ENCODE data around the gene NR5A1. TPM values are rescaled to one million over a fixed set of nuclear protein-coding genes. Genes with fewer than 3 reads are reported as not detected.

The NR5A1 gene
- total RNA-seq, 4 donors from 2014 or later: 0.17 TPM; not detected in 3

DNA sequence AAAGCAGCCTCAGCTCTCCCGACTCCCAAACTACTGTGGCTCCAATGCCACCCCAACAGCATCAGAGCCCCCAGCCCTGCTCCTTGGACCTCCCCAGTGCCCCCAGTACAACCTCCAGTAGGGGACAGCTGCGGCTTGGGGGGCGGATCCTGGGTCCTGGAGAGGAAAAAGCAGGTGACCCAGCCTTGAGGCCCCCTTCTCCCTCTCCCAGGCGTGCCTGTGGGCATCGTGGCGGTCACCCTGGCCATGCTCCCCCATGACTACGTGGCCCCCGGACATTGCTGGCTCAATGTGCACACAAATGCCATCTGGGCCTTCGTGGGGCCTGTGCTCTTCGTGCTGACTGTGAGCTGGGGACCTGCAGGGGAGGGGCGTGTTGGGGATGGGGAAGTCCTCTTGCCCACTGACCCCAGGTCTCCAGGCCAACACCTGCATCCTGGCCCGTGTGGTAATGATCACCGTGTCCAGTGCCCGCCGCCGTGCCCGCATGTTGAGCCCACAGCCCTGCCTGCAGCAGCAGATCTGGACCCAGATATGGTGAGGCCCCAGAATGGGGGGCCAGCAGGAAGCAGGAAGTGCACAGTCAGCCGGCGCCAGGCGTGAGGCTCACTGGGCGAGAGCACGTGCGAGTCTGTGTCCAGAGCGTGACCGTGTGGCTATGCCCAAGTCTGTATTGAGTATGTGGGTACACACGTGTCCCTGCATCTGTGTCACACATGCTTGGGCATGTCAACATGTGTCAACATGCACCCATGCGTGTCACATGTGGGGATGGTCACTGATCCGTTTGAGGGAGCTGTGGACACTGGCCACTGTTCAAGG is 38.0 kb downstream of the NR5A1 start:
- TF ChIP-seq EP300 (IDR thresholded peaks at IDR 0.05): no peak
- no peak for TF ChIP-seq CTCF (IDR thresholded peaks at IDR 0.05)
- TF ChIP-seq POLR2A (IDR thresholded peaks at IDR 0.05; ENCODE audit: low read depth): no peak
- no peak for TF ChIP-seq POLR2AphosphoS5 (IDR thresholded peaks at IDR 0.05)
- Histone ChIP-seq H3K9me3 (no peaks in the 10 kb centered on the region), H3K4me3 (no peak overlapping the region), H3K27me3 (peaks cover 0 to 67% (median 0%) of the 10 kb centered on the region in 4 donors), H3K27ac (replicated peaks in 1 of 4) (no peak overlapping the region), H3K4me1 (no peaks in the 10 kb centered on the region), H3K36me3 (no peaks in the 10 kb centered on the region)
- DNase-seq (ENCODE audit: extremely low spot score): no peak
- whole genome bisulfite sequencing: 92% methylated on average over 21 of the region's 28 CpGs
- intact Hi-C loops (cut with DNase I): no loop called here

DNA sequence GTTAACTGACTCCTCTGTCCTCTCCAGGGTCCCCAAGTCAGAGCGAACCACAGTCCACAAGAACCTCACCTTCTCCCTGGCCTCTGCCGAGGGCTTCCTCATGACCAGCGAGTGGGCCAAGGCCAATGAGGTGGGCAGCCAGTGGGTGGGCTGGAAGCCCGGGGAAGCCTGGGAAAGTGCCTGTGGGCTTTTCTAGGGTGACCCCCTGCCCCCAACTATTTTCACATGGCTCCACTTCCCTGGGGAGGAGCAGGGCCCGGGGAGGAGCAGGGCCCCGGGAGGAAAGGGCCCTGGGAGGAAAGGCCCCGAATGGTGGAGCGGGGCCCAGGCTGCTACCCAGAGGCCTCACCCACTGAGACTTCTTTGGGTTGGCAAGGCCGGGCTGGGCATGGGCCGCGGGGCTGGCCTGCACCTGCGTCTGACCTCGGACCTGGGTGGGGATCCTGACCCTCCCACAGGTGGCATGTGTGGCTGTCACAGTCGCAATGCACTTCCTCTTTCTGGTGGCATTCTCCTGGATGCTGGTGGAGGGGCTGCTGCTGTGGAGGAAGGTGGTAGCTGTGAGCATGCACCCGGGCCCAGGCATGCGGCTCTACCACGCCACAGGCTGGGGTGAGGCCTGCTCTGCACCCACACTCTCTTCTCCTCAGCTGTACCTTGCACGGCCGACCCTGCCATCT is 39.0 kb downstream of the NR5A1 start:
- DNase-seq (ENCODE audit: extremely low spot score): no peak
- TF ChIP-seq CTCF (IDR thresholded peaks at IDR 0.05): no peak
- TF ChIP-seq POLR2A (IDR thresholded peaks at IDR 0.05; ENCODE audit: low read depth): no peak
- no peak for TF ChIP-seq POLR2AphosphoS5 (IDR thresholded peaks at IDR 0.05)
- no peak for TF ChIP-seq EP300 (IDR thresholded peaks at IDR 0.05)
- Histone ChIP-seq H3K4me3 (no peak overlapping the region), H3K36me3 (no peaks in the 10 kb centered on the region), H3K4me1 (no peaks in the 10 kb centered on the region), H3K27ac (replicated peaks in 1 of 4) (no peak overlapping the region), H3K27me3 (peaks cover 0 to 60% (median 0%) of the 10 kb centered on the region in 4 donors), H3K9me3 (peaks cover 0 to 6% (median 0%) of the 10 kb centered on the region in 4 donors)
- intact Hi-C loops (cut with DNase I): no loop called here
- 84% methylated on average over 13 of the region's 19 CpGs for WGBS

DNA sequence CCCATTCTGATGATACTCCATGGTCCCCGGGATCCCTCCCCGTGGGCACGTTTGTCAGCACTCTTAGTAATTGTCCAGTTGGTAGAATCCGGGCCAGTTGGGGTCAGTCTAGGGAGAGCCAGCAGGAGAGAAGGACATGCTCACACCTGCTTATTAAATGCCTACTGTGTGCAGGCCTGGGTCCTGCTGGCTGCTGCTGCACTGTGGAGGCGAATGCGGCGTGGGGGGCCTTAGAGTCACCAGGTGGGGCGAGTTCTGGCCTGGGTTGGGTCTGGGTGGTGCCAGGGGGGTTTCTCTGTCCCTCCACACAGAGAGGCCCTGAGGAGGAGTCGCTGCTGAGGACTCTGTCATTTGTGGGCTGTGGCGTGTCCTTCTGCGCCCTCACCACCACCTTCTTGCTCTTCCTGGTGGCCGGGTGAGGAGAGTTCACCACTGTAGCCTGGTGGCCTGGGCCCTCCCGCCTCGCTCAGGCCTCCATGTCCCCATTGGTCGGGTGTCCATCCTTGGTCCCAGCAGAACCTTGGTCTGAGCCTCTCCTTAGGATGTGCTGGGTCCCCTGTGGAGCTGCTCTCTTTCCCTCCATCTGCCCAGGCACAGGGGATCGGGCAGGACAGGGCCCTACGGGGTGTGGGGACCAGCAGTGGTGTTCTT is 39.7 kb downstream of the NR5A1 start:
- H3K9me3 ChIP-seq: peaks cover 0 to 10% (median 0%) of the 10 kb centered on the region in 4 donors
- no peak overlapping the region for H3K4me3 ChIP-seq
- intact Hi-C loops (cut with DNase I): no loop called here
- 94% methylated on average over 15 of the region's 17 CpGs for WGBS
- H3K27ac ChIP-seq (replicated peaks in 1 of 4): no peak overlapping the region
- peaks cover 0 to 60% (median 0%) of the 10 kb centered on the region in 4 donors for H3K27me3 ChIP-seq
- no peaks in the 10 kb centered on the region for H3K4me1 ChIP-seq
- H3K36me3 ChIP-seq: no peaks in the 10 kb centered on the region
- TF ChIP-seq EP300 (IDR thresholded peaks at IDR 0.05): no peak
- no peak for TF ChIP-seq CTCF (IDR thresholded peaks at IDR 0.05)
- no peak for TF ChIP-seq POLR2AphosphoS5 (IDR thresholded peaks at IDR 0.05)
- TF ChIP-seq POLR2A (IDR thresholded peaks at IDR 0.05; ENCODE audit: low read depth): no peak
- DNase-seq (ENCODE audit: extremely low spot score): no peak

DNA sequence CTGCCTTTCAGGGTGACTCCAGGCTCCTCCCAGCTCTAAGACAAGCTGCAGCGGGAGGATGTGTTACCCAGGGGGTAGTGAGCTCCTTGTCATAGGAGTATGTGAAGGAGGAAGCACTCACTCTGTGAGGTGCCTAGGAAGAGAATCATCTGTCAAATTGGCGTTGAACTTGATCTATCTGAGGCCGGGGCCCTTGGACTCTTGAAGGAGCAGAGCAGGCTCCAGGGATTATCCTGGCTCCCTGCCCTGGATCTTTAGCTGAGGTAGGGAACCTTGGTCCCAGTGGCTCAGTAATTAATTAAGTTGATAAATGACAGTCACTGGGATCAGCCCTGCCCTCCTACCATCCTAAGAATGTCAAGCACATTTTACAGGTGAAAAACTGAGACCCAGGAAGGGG is 41.5 kb downstream of the NR5A1 start:
- no peaks in the 10 kb centered on the region for H3K4me1 ChIP-seq
- peaks cover 0 to 47% (median 0%) of the 10 kb centered on the region in 4 donors for H3K27me3 ChIP-seq
- TF ChIP-seq POLR2AphosphoS5 (IDR thresholded peaks at IDR 0.05) (no peak), EP300 (IDR thresholded peaks at IDR 0.05) (no peak), CTCF (IDR thresholded peaks at IDR 0.05) (no peak), POLR2A (IDR thresholded peaks at IDR 0.05; ENCODE audit: low read depth) (no peak)
- no peak overlapping the region for H3K4me3 ChIP-seq
- intact Hi-C loops (cut with DNase I): no loop called here
- WGBS: 67% methylated on average over 1 of the region's 3 CpGs
- H3K27ac ChIP-seq (replicated peaks in 1 of 4): no peak overlapping the region
- H3K36me3 ChIP-seq: no peaks in the 10 kb centered on the region
- H3K9me3 ChIP-seq: peaks cover 0 to 10% (median 0%) of the 10 kb centered on the region in 4 donors
- no peak for DNase-seq (ENCODE audit: extremely low spot score)

Measured in esophagus muscularis mucosa (tissue), 4 donors.